CD4-positive, alpha-beta T cell (primary cell): Measurements from ENCODE around the gene SHLD1. TPM values are rescaled to one million over a fixed set of nuclear protein-coding genes. Genes with fewer than 3 reads are reported as not detected.

Experiments used
- ATAC-seq: fragments of 200-7000 bp; cut with Tn5 transposase; one replicate; pipeline ENCODE4 v1.10.0; 2022; ENCODE audit warnings: mild to moderate bottlenecking; ENCODE audit not compliant: poor library complexity
- CTCF ChIA-PET: fragments of 350-600 bp; sonication (Branson Sonifier 250); formaldehyde crosslinking; loops from one replicate; lab custom pipeline; 2021; ENCODE audit warnings: antibody characterized with exemption, inconsistent platforms; lab: Charles Lee
- POLR2A ChIA-PET: fragments of 350-600 bp; sonication (Branson Sonifier 250); formaldehyde crosslinking; loops from one replicate; lab custom pipeline; 2021; ENCODE audit warnings: antibody characterized with exemption, inconsistent platforms; lab: Charles Lee
- DNase-seq, 14 experiments: peaks; one replicate each; pipeline ENCODE4 v3.0.0-alpha.2; 2013 to 2020; ENCODE audit warnings: mixed read lengths in 2 of 14
- H3K27ac ChIP-seq, 2 donors: one replicate each; pipeline versions ENCODE4 v1.5.1 to v1.7.0; 2013; ENCODE audit warnings: low read length in 2 of 2, low read depth in 1 of 2, mild to moderate bottlenecking in 1 of 2
- H3K27me3 ChIP-seq, 2 experiments: 1 replicate in 1 of 2; 2 replicates in 1 of 2; pipeline versions ENCODE4 v1.6.1 to v1.7.0; 2013; ENCODE audit warnings: low read length in 2 of 2, control low read depth in 1 of 2, mild to moderate bottlenecking in 1 of 2, moderate library complexity in 1 of 2; ENCODE audit not compliant: insufficient read depth in 2 of 2, control insufficient read depth in 1 of 2
- H3K36me3 ChIP-seq: one replicate; pipeline ENCODE4 v1.6.1; 2013; ENCODE audit warnings: low read length, control low read depth; ENCODE audit not compliant: insufficient read depth
- H3K4me1 ChIP-seq: one replicate; pipeline ENCODE4 v1.6.1; 2013; ENCODE audit warnings: low read length, control low read depth; ENCODE audit not compliant: insufficient read depth
- H3K4me3 ChIP-seq: one replicate; pipeline ENCODE4 v1.5.1; 2013; ENCODE audit warnings: mild to moderate bottlenecking, low read length, moderate library complexity
- H3K9me3 ChIP-seq, 2 experiments: 1 replicate in 1 of 2; 2 replicates in 1 of 2; pipeline versions ENCODE4 v1.6.1 to v1.7.0; 2013; ENCODE audit warnings: low read length in 2 of 2, mild to moderate bottlenecking in 2 of 2, control low read depth in 1 of 2, moderate library complexity in 1 of 2; ENCODE audit not compliant: control insufficient read depth in 1 of 2, insufficient read depth in 1 of 2
- H3K27ac Mint-ChIP-seq: one replicate; pipeline ENCODE4 v1.8.0; 2020; ENCODE audit warnings: mixed read lengths
- H3K27me3 Mint-ChIP-seq: one replicate; pipeline ENCODE4 v1.8.0; 2021; ENCODE audit warnings: mixed read lengths
- H3K36me3 Mint-ChIP-seq: one replicate; pipeline ENCODE4 v1.8.0; 2021; ENCODE audit warnings: low read depth, mixed read lengths
- H3K4me1 Mint-ChIP-seq: one replicate; pipeline ENCODE4 v1.8.0; 2021; ENCODE audit warnings: low read depth, mixed read lengths
- H3K4me3 Mint-ChIP-seq: one replicate; pipeline ENCODE4 v1.8.0; 2020; ENCODE audit warnings: mild to moderate bottlenecking, mixed read lengths
- H3K9me3 Mint-ChIP-seq: one replicate; pipeline ENCODE4 v1.8.0; 2020; ENCODE audit warnings: mixed read lengths
- CTCF ChIP-seq: fragments of 200-600 bp; IDR thresholded peaks from one replicate; pipeline ENCODE4 v1.8.0; 2022; ENCODE audit warnings: antibody characterized with exemption, mild to moderate bottlenecking
- intact Hi-C, 2 experiments: fragments of 100-400 bp; cut with DNase I in 1 of 2; cut with micrococcal nuclease in 1 of 2; formaldehyde crosslinking; loops; one replicate each; pipeline versions ENCODE4 v1.15.1 to v1.9.0; 2023 to 2025; cut with DNase I, micrococcal nuclease
- total RNA-seq, 174 experiments: library from RNA in 2 of 174; stranded (reverse) in 2 of 174; gene quantifications; one replicate each; pipeline ENCODE4 v1.2.3 and lab custom pipeline; 2021 to 2026

SHLD1 gene
- total RNA-seq, 2 experiments from 2014 or later, result 7.0 to 7.3 TPM

GRCh38 chr20:5786930-5787795 is 37.0 kb downstream of the SHLD1 start:
- ATAC-seq (no peak), DNase-seq (peak in 2 of 14 experiments; percentile 28 to 29)
- intact Hi-C loops, result loop anchor here (2.0 to 5.0 kb wide), 2 partner anchors 290 kb away; no protein-coding TSS in a partner anchor
- CTCF ChIA-PET, result interaction anchor here (0.6 to 2.7 kb wide), 19 partner anchors 8 to 581 kb away, joined by 3 to 59 read pairs (median 5); no protein-coding TSS in a partner anchor
- Histone ChIP-seq H3K27ac (peak overlapping the region in 1 of 2 donors; percentile 24), H3K36me3 (peaks cover 18% of the 10 kb centered on the region), H3K9me3 (no peaks in the 10 kb centered on the region), H3K4me3 (no peak overlapping the region), H3K4me1 (no peaks in the 10 kb centered on the region), H3K27me3 (no peaks in the 10 kb centered on the region)
- Mint-ChIP-seq H3K27ac (peak overlapping the region; percentile 73), H3K9me3 (no peaks in the 10 kb centered on the region), H3K4me3 (no peak overlapping the region), H3K4me1 (peaks cover 23% of the 10 kb centered on the region), H3K27me3 (no peaks in the 10 kb centered on the region), H3K36me3 (peaks cover 42% of the 10 kb centered on the region)
- TF ChIP-seq CTCF, result no peak
- POLR2A ChIA-PET, result interaction anchor here (0.9 to 2.7 kb wide), 7 partner anchors 17 to 258 kb away, joined by 3 to 17 read pairs (median 5); no protein-coding TSS in a partner anchor

GRCh38 chr20:5787796-5788165 is 37.6 kb downstream of the SHLD1 start:
- ChIA-PET CTCF (interaction anchor here (0.6 to 2.7 kb wide), 39 partner anchors 9 to 582 kb away, joined by 3 to 59 read pairs (median 4); partner anchors contain the start of gene SHLD1), POLR2A (interaction anchor here (0.6 to 2.7 kb wide), 9 partner anchors 12 to 259 kb away, joined by 3 to 17 read pairs (median 3); no protein-coding TSS in a partner anchor)
- Mint-ChIP-seq H3K4me1 (peaks cover 23% of the 10 kb centered on the region), H3K9me3 (no peaks in the 10 kb centered on the region), H3K36me3 (peaks cover 40% of the 10 kb centered on the region), H3K27ac (peak overlapping the region; percentile 73), H3K4me3 (no peak overlapping the region), H3K27me3 (no peaks in the 10 kb centered on the region)
- ATAC-seq, result no peak
- DNase-seq, result no peak
- Histone ChIP-seq H3K4me1 (no peaks in the 10 kb centered on the region), H3K4me3 (no peak overlapping the region), H3K27ac (no peak overlapping the region), H3K36me3 (peaks cover 14% of the 10 kb centered on the region), H3K27me3 (no peaks in the 10 kb centered on the region), H3K9me3 (no peaks in the 10 kb centered on the region)
- no peak for TF ChIP-seq CTCF
- intact Hi-C loops, result loop anchor here (1.0 to 5.0 kb wide), 7 partner anchors 73 to 290 kb away; no protein-coding TSS in a partner anchor

GRCh38 chr20:5788385-5788895 is 38.2 kb downstream of the SHLD1 start:
- no peak overlapping the region for H3K4me3 ChIP-seq
- H3K27ac ChIP-seq, result no peak overlapping the region
- peaks cover 14% of the 10 kb centered on the region for H3K36me3 ChIP-seq
- peak; percentile 98 for ATAC-seq
- DNase-seq, result peak; percentile 55 to 93 (median 74)
- no peaks in the 10 kb centered on the region for H3K27me3 Mint-ChIP-seq
- H3K27me3 ChIP-seq, result no peaks in the 10 kb centered on the region
- ChIA-PET CTCF (interaction anchor here (0.6 to 2.7 kb wide), 39 partner anchors 9 to 583 kb away, joined by 3 to 59 read pairs (median 4); partner anchors contain the start of gene SHLD1), POLR2A (interaction anchor here (0.6 to 2.7 kb wide), 10 partner anchors 11 to 259 kb away, joined by 3 to 17 read pairs (median 3); no protein-coding TSS in a partner anchor)
- no peak overlapping the region for H3K4me3 Mint-ChIP-seq
- peaks cover 23% of the 10 kb centered on the region for H3K4me1 Mint-ChIP-seq
- peak; percentile 92 for TF ChIP-seq CTCF
- no peaks in the 10 kb centered on the region for H3K4me1 ChIP-seq
- no peaks in the 10 kb centered on the region for H3K9me3 ChIP-seq
- peaks cover 38% of the 10 kb centered on the region for H3K36me3 Mint-ChIP-seq
- H3K27ac Mint-ChIP-seq, result peak overlapping the region; percentile 16
- intact Hi-C loops, result loop anchor here (1.0 to 5.0 kb wide), 6 partner anchors 74 to 289 kb away; no protein-coding TSS in a partner anchor
- H3K9me3 Mint-ChIP-seq, result no peaks in the 10 kb centered on the region
